GM21381 (cell line): ENCODE data around the gene VAMP3.

Experiments
- ATAC-seq: cut with Tn5 transposase; IDR thresholded peaks from one replicate; pipeline ENCODE4 v1.9.1; 2021; ENCODE audit warnings: mild to moderate bottlenecking, moderate library complexity; ENCODE audit not compliant: unreplicated experiment

The VAMP3 gene

GRCh38 chr1:7810395-7810794 lies 39.3 kb downstream of the VAMP3 start:
- no peak for ATAC-seq

GRCh38 chr1:7811476-7811875 lies 40.4 kb downstream of the VAMP3 start:
- no peak for ATAC-seq

GRCh38 chr1:7813677-7814373 lies 42.7 kb downstream of the VAMP3 start:
- no peak for ATAC-seq

- ATAC-seq, result no peak
These were observed 50.2 kb downstream of the VAMP3 start for GRCh38 chr1:7821282-7821681.

- ATAC-seq, result no peak
These were observed 53.6 kb downstream of the VAMP3 start for GRCh38 chr1:7824701-7825100.

GRCh38 chr1:7826363-7826762 lies 55.3 kb downstream of the VAMP3 start:
- ATAC-seq, result no peak

- ATAC-seq, result no peak
These were observed 56.2 kb downstream of the VAMP3 start for GRCh38 chr1:7827126-7827955.
